ACC112 (cell line): ENCODE measurements around the gene CXCL8.
"Not testable (repeated sequence)": the region's sequence is repeated elsewhere in the genome, so short reads cannot be mapped to it uniquely, and the experiment has no call there.

ENCODE experiments used
- H2AFZ ChIP-seq: fragments of 200-600 bp; sonication (generic); one replicate; pipeline ENCODE4 v1.6.0; 2017; ENCODE audit warnings: antibody characterized with exemption, low read length; ENCODE audit not compliant: unreplicated experiment
- H3K27ac ChIP-seq: fragments of 200-600 bp; sonication (generic); 2 replicates; pipeline ENCODE4 v1.5.1; 2014; ENCODE audit warnings: low read depth, mild to moderate bottlenecking, antibody characterized with exemption, low read length, moderate library complexity
- H3K27me3 ChIP-seq: fragments of 200-600 bp; sonication (generic); 2 replicates; pipeline ENCODE4 v1.6.1; 2014; ENCODE audit warnings: mild to moderate bottlenecking, antibody characterized with exemption, low read length, moderate library complexity, mixed read lengths; ENCODE audit not compliant: insufficient read depth
- H3K36me3 ChIP-seq: fragments of 200-600 bp; sonication (generic); 2 replicates; pipeline ENCODE4 v1.6.1; 2016; ENCODE audit warnings: mild to moderate bottlenecking, antibody characterized with exemption, low read length, moderate library complexity, mixed read lengths; ENCODE audit not compliant: insufficient read depth
- H3K4me1 ChIP-seq: fragments of 200-600 bp; sonication (generic); one replicate; pipeline ENCODE4 v1.6.1; 2016; ENCODE audit warnings: low read length, mixed read lengths; ENCODE audit not compliant: insufficient read depth, unreplicated experiment, control insufficient read depth
- H3K4me3 ChIP-seq: fragments of 200-600 bp; sonication (generic); 2 replicates; pipeline ENCODE4 v1.5.1; 2014; ENCODE audit warnings: mild to moderate bottlenecking, low read depth, low read length
- H3K79me2 ChIP-seq: fragments of 200-600 bp; sonication (generic); one replicate; pipeline ENCODE4 v1.6.0; 2016; ENCODE audit warnings: low read length; ENCODE audit not compliant: control insufficient read depth, unreplicated experiment, insufficient read depth

Gene CXCL8

GRCh38 chr4:73763877-73764276 is 23.5 kb downstream of the CXCL8 start:
- Histone ChIP-seq H3K27me3 (no peaks in the 10 kb centered on the region), H3K79me2 (no peaks in the 10 kb centered on the region), H3K27ac (no peak overlapping the region), H2AFZ (no peak overlapping the region), H3K36me3 (no peaks in the 10 kb centered on the region), H3K4me3 (no peak overlapping the region), H3K4me1 (peaks cover 7% of the 10 kb centered on the region)

GRCh38 chr4:73764513-73764912 is 24.1 kb downstream of the CXCL8 start:
- Histone ChIP-seq H3K27ac (peak overlapping the region; percentile 44; the same call in 1 of the 2 replicates), H3K4me3 (no peak overlapping the region), H2AFZ (no peak overlapping the region), H3K27me3 (no peaks in the 10 kb centered on the region), H3K4me1 (peaks cover 7% of the 10 kb centered on the region), H3K36me3 (no peaks in the 10 kb centered on the region), H3K79me2 (no peaks in the 10 kb centered on the region)

GRCh38 chr4:73765296-73765695 is 24.9 kb downstream of the CXCL8 start:
- H3K4me3 ChIP-seq: no peak overlapping the region
- H3K27ac ChIP-seq: no peak overlapping the region
- H2AFZ ChIP-seq: no peak overlapping the region

GRCh38 chr4:73770917-73771316 is 30.5 kb downstream of the CXCL8 start:
- Histone ChIP-seq H3K79me2 (no peaks in the 10 kb centered on the region), H3K36me3 (no peaks in the 10 kb centered on the region), H2AFZ (no peak overlapping the region), H3K4me1 (peaks cover 11% of the 10 kb centered on the region), H3K27ac (no peak overlapping the region), H3K4me3 (no peak overlapping the region), H3K27me3 (no peaks in the 10 kb centered on the region)

More at GRCh38 chr4:73765296-73765695, 24.9 kb downstream of the CXCL8 start:
- no peaks in the 10 kb centered on the region for H3K36me3 ChIP-seq
- H3K4me1 ChIP-seq: peaks cover 7% of the 10 kb centered on the region
- no peaks in the 10 kb centered on the region for H3K79me2 ChIP-seq
- H3K27me3 ChIP-seq: no peaks in the 10 kb centered on the region

- Histone ChIP-seq H2AFZ (no peak overlapping the region), H3K79me2 (no peaks in the 10 kb centered on the region), H3K36me3 (no peaks in the 10 kb centered on the region), H3K27ac (no peak overlapping the region), H3K4me3 (no peak overlapping the region), H3K4me1 (peaks cover 25% of the 10 kb centered on the region), H3K27me3 (no peaks in the 10 kb centered on the region)
Measured at GRCh38 chr4:73772363-73772762, 32.0 kb downstream of the CXCL8 start.

GRCh38 chr4:73774406-73774805 is 34.0 kb downstream of the CXCL8 start:
- not testable (repeated sequence) for H3K79me2 ChIP-seq, H3K36me3 ChIP-seq, H2AFZ ChIP-seq, H3K27ac ChIP-seq, H3K27me3 ChIP-seq, H3K4me3 ChIP-seq
- H3K4me1 ChIP-seq: peaks cover 36% of the 10 kb centered on the region

- Histone ChIP-seq H3K36me3 (no peaks in the 10 kb centered on the region), H3K4me3 (peak overlapping the region; percentile 5; the same call in 1 of the 2 replicates), H3K79me2 (no peaks in the 10 kb centered on the region), H3K4me1 (peaks cover 36% of the 10 kb centered on the region), H3K27ac (peak overlapping the region; percentile 85), H2AFZ (no peak overlapping the region), H3K27me3 (no peaks in the 10 kb centered on the region)
Measured at GRCh38 chr4:73776321-73776729, 36.0 kb downstream of the CXCL8 start.

- H2AFZ ChIP-seq: no peak overlapping the region
- H3K4me1 ChIP-seq: peaks cover 36% of the 10 kb centered on the region
- H3K36me3 ChIP-seq: no peaks in the 10 kb centered on the region
Measured at GRCh38 chr4:73777612-73778011, 37.2 kb downstream of the CXCL8 start.

GRCh38 chr4:73780243-73780642 is 39.9 kb downstream of the CXCL8 start:
- H2AFZ ChIP-seq: no peak overlapping the region
- H3K27me3 ChIP-seq: no peaks in the 10 kb centered on the region
- no peaks in the 10 kb centered on the region for H3K79me2 ChIP-seq
- H3K27ac ChIP-seq: no peak overlapping the region
- H3K4me1 ChIP-seq: peaks cover 31% of the 10 kb centered on the region
- no peaks in the 10 kb centered on the region for H3K36me3 ChIP-seq
- H3K4me3 ChIP-seq: no peak overlapping the region

More at GRCh38 chr4:73777612-73778011, 37.2 kb downstream of the CXCL8 start:
- Histone ChIP-seq H3K79me2 (no peaks in the 10 kb centered on the region), H3K27me3 (no peaks in the 10 kb centered on the region), H3K4me3 (no peak overlapping the region), H3K27ac (peak overlapping the region; percentile 85)

GRCh38 chr4:73780834-73781233 is 40.5 kb downstream of the CXCL8 start:
- Histone ChIP-seq H3K4me3 (no peak overlapping the region), H3K4me1 (peaks cover 28% of the 10 kb centered on the region), H3K36me3 (no peaks in the 10 kb centered on the region), H3K27ac (no peak overlapping the region), H3K79me2 (no peaks in the 10 kb centered on the region), H3K27me3 (no peaks in the 10 kb centered on the region), H2AFZ (no peak overlapping the region)

- no peak overlapping the region for H2AFZ ChIP-seq
- H3K4me1 ChIP-seq: peaks cover 3% of the 10 kb centered on the region
- H3K79me2 ChIP-seq: no peaks in the 10 kb centered on the region
- H3K4me3 ChIP-seq: no peak overlapping the region
- H3K27me3 ChIP-seq: no peaks in the 10 kb centered on the region
- no peak overlapping the region for H3K27ac ChIP-seq
- H3K36me3 ChIP-seq: no peaks in the 10 kb centered on the region
Measured at GRCh38 chr4:73788411-73788810, 48.0 kb downstream of the CXCL8 start.
